Measurements from ENCODE around the gene DARS1. TPM values are rescaled to one million over a fixed set of nuclear protein-coding genes. Genes with fewer than 3 reads are reported as not detected.

The DARS1 gene
- total and polyA plus RNA-seq, 2 of the 13 experiments (the other 11 are each of a cell fraction or from before 2014, with no cell fraction given): 149 to 230 TPM

GRCh38 chr2:135985018-135985825 lies at the start of gene DARS1 (continued):
- peak; percentile 17 for TF ChIP-seq ZNF205 (CRISPR knock-in tag; IDR thresholded peaks at IDR 0.05)
- TF ChIP-seq SAP130 (CRISPR knock-in tag; IDR thresholded peaks at IDR 0.05; ENCODE audit: low read depth): peak; percentile 89
- TF ChIP-seq ZNF317 (CRISPR knock-in tag; IDR thresholded peaks at IDR 0.05): peak; percentile 83
- peak; percentile 90 for TF ChIP-seq MED13 (CRISPR knock-in tag; IDR thresholded peaks at IDR 0.05)
- no peak for TF ChIP-seq TCF7L2 (IDR thresholded peaks at IDR 0.05; ENCODE audit: low read depth, low read length)
- TF ChIP-seq RARG (CRISPR knock-in tag; IDR thresholded peaks at IDR 0.05; ENCODE audit: low read depth): peak; percentile 80; the same call in 1 of the 2 replicates
- TF ChIP-seq ZNF232 (CRISPR knock-in tag; IDR thresholded peaks at IDR 0.05; ENCODE audit: borderline replicate concordance): peak; percentile 82
- peak; percentile 93 for TF ChIP-seq MAX (IDR thresholded peaks at IDR 0.05)
- TF ChIP-seq, protein P1, sequence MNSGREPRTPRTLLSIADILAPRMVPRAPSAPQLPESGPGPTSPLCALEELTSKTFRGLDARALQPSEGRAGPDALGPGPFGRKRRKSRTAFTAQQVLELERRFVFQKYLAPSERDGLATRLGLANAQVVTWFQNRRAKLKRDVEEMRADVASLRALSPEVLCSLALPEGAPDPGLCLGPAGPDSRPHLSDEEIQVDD (CRISPR knock-in tag; IDR thresholded peaks at IDR 0.05; ENCODE audit: borderline replicate concordance): peak; percentile 76; the same call in 1 of the 2 replicates
- TF ChIP-seq, protein P2, sequence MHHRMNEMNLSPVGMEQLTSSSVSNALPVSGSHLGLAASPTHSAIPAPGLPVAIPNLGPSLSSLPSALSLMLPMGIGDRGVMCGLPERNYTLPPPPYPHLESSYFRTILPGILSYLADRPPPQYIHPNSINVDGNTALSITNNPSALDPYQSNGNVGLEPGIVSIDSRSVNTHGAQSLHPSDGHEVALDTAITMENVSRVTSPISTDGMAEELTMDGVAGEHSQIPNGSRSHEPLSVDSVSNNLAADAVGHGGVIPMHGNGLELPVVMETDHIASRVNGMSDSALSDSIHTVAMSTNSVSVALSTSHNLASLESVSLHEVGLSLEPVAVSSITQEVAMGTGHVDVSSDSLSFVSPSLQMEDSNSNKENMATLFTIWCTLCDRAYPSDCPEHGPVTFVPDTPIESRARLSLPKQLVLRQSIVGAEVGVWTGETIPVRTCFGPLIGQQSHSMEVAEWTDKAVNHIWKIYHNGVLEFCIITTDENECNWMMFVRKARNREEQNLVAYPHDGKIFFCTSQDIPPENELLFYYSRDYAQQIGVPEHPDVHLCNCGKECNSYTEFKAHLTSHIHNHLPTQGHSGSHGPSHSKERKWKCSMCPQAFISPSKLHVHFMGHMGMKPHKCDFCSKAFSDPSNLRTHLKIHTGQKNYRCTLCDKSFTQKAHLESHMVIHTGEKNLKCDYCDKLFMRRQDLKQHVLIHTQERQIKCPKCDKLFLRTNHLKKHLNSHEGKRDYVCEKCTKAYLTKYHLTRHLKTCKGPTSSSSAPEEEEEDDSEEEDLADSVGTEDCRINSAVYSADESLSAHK (CRISPR knock-in tag; IDR thresholded peaks at IDR 0.05; ENCODE audit: borderline replicate concordance): no peak
- TF ChIP-seq ZNF484 (CRISPR knock-in tag; IDR thresholded peaks at IDR 0.05; ENCODE audit: borderline replicate concordance, low read depth): peak; percentile 94; the same call in 1 of the 2 replicates
- TF ChIP-seq ZBTB33 (CRISPR knock-in tag; IDR thresholded peaks at IDR 0.05): peak; percentile 18; the same call in 1 of the 2 replicates
- TF ChIP-seq REPIN1 (CRISPR knock-in tag; IDR thresholded peaks at IDR 0.05; ENCODE audit: borderline replicate concordance, low read depth): peak; percentile 95
- TF ChIP-seq SMARCC2 (IDR thresholded peaks at IDR 0.05): no peak
- TF ChIP-seq TCF7 (IDR thresholded peaks at IDR 0.05; ENCODE audit: low read depth): no peak
- TF ChIP-seq RFXAP (CRISPR knock-in tag; IDR thresholded peaks at IDR 0.05; ENCODE audit: borderline replicate concordance): peak; percentile 85
- TF ChIP-seq, protein P3, sequence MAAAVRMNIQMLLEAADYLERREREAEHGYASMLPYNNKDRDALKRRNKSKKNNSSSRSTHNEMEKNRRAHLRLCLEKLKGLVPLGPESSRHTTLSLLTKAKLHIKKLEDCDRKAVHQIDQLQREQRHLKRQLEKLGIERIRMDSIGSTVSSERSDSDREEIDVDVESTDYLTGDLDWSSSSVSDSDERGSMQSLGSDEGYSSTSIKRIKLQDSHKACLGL (CRISPR knock-in tag; IDR thresholded peaks at IDR 0.05): peak; percentile 84
- peak; percentile 99 for TF ChIP-seq ZNF501 (CRISPR knock-in tag; IDR thresholded peaks at IDR 0.05)
- TF ChIP-seq, protein P4, sequence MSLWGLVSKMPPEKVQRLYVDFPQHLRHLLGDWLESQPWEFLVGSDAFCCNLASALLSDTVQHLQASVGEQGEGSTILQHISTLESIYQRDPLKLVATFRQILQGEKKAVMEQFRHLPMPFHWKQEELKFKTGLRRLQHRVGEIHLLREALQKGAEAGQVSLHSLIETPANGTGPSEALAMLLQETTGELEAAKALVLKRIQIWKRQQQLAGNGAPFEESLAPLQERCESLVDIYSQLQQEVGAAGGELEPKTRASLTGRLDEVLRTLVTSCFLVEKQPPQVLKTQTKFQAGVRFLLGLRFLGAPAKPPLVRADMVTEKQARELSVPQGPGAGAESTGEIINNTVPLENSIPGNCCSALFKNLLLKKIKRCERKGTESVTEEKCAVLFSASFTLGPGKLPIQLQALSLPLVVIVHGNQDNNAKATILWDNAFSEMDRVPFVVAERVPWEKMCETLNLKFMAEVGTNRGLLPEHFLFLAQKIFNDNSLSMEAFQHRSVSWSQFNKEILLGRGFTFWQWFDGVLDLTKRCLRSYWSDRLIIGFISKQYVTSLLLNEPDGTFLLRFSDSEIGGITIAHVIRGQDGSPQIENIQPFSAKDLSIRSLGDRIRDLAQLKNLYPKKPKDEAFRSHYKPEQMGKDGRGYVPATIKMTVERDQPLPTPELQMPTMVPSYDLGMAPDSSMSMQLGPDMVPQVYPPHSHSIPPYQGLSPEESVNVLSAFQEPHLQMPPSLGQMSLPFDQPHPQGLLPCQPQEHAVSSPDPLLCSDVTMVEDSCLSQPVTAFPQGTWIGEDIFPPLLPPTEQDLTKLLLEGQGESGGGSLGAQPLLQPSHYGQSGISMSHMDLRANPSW (CRISPR knock-in tag; IDR thresholded peaks at IDR 0.05; ENCODE audit: borderline replicate concordance): peak; percentile 26; the same call in 1 of the 2 replicates
- no peak; the same call in 1 of the 2 replicates for TF ChIP-seq ZNF260 (CRISPR knock-in tag; IDR thresholded peaks at IDR 0.05; ENCODE audit: borderline replicate concordance, low read depth)
